Left lung (tissue), 10 donors: ENCODE measurements around the gene XPNPEP3. TPM values are rescaled to one million over a fixed set of nuclear protein-coding genes. Genes with fewer than 3 reads are reported as not detected.
A peak's percentile ranks its signal among the peaks of the same experiment; 100 is the strongest.

ENCODE experiments used
- ATAC-seq: fragments of 200-7000 bp; cut with Tn5 transposase; one replicate; pipeline ENCODE4 v1.9.1; 2020; ENCODE audit warnings: moderate library complexity
- DNase-seq, 4 donors: peaks; one replicate each; pipeline ENCODE4 v3.0.0-alpha.2; 2013 to 2020
- H3K27ac ChIP-seq, 2 donors: fragments of 200-600 bp; sonication (generic) in 1 of 2; one replicate each; pipeline versions ENCODE4 v1.5.0 to v1.8.0; 2020 to 2021
- H3K27me3 ChIP-seq, 2 donors: fragments of 200-600 bp; sonication (generic) in 1 of 2; one replicate each; pipeline versions ENCODE4 v1.5.0 to v1.8.0; 2020 to 2021
- H3K36me3 ChIP-seq, 2 donors: fragments of 200-600 bp; sonication (generic) in 1 of 2; one replicate each; pipeline versions ENCODE4 v1.5.0 to v1.8.0; 2020 to 2021
- H3K4me1 ChIP-seq, 2 donors: fragments of 200-600 bp; one replicate each; pipeline ENCODE4 v1.8.0; 2021
- H3K4me3 ChIP-seq, 2 donors: fragments of 200-600 bp; sonication (generic) in 1 of 2; one replicate each; pipeline versions ENCODE4 v1.5.0 to v1.8.0; 2020 to 2021; ENCODE audit warnings: mild to moderate bottlenecking in 1 of 2
- H3K9me3 ChIP-seq, 2 donors: fragments of 200-600 bp; sonication (generic) in 1 of 2; one replicate each; pipeline versions ENCODE4 v1.5.0 to v1.8.0; 2020 to 2021
- CTCF ChIP-seq, 2 donors: fragments of 200-600 bp; sonication (generic) in 1 of 2; IDR thresholded peaks; one replicate each; pipeline versions ENCODE4 v1.5.0 to v1.8.0; 2021; ENCODE audit warnings: antibody characterized with exemption in 2 of 2
- intact Hi-C, 2 donors: fragments of 100-400 bp; cut with DNase I; formaldehyde crosslinking; loops; one replicate each; pipeline versions ENCODE4 v1.11.2 to v1.14.2; 2022
- polyA plus RNA-seq, 6 donors: library from polyadenylated mRNA; unstranded; fragments of 120-200 nt; gene quantifications; one replicate each; pipeline ENCODE4 v1.2.1, GENCODE V29; 2013; ENCODE audit not compliant: insufficient read length in 6 of 6
- total RNA-seq, 2 donors: library from RNA; stranded (reverse); fragmentation: NEBNext Ultra II Directional; extraction: Animal tissue kit (Norgen Biotek cat#: 25700); gene quantifications; one replicate each; pipeline ENCODE4 v1.2.1, GENCODE V29; 2021
- donor health status: DM: no; HTN: yes; CAD: no.
- donor health status: DM: no; HTN: no; CAD: no.

XPNPEP3 gene
- total and polyA plus RNA-seq, 8 donors, result 12.1 to 25.6 (median 21.9) TPM

- Histone ChIP-seq H3K4me3 (no peak overlapping the region), H3K36me3 (peaks cover 0 to 16% of the 10 kb centered on the region in 2 donors), H3K27me3 (no peaks in the 10 kb centered on the region), H3K27ac (no peak overlapping the region), H3K4me1 (no peaks in the 10 kb centered on the region), H3K9me3 (no peaks in the 10 kb centered on the region)
- no peak for TF ChIP-seq CTCF (IDR thresholded peaks at IDR 0.05)
- no peak for ATAC-seq
- intact Hi-C loops, result no loop called here
- no peak for DNase-seq
These were observed 20.0 kb downstream of the XPNPEP3 start for GRCh38 chr22:40876907-40877306.

- no peak for TF ChIP-seq CTCF (IDR thresholded peaks at IDR 0.05)
- DNase-seq, result peak in 1 of 4 donors; percentile 28
These were observed 20.5 kb downstream of the XPNPEP3 start for GRCh38 chr22:40877488-40877887.

DNA sequence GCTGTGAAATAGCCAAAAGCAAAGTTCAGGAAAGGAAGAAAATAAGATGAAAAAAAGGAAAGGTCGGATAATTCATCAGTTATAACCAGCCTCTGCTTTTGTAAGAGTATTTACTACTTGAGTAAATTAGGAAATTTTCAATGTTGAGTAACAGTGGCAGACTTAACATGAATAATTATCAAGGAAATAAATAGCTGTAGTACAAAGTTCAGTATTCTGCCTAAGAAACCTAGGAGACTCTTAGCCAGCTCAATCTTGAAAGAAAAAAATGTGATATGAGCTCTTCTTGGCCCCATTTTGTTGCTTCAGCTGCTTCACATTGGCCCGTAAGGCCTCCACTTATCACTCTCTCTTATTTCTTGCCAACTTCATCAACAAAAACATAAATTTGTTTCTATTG lies 22.0 kb downstream of the XPNPEP3 start:
- no peak for ATAC-seq
- intact Hi-C loops, result no loop called here
- H3K27me3 ChIP-seq, result no peaks in the 10 kb centered on the region
- TF ChIP-seq CTCF (IDR thresholded peaks at IDR 0.05), result no peak
- H3K36me3 ChIP-seq, result peaks cover 0 to 29% of the 10 kb centered on the region in 2 donors
- H3K9me3 ChIP-seq, result no peaks in the 10 kb centered on the region
- no peak overlapping the region for H3K27ac ChIP-seq
- DNase-seq, result no peak
- no peak overlapping the region for H3K4me3 ChIP-seq
- no peaks in the 10 kb centered on the region for H3K4me1 ChIP-seq

More at GRCh38 chr22:40877488-40877887, 20.5 kb downstream of the XPNPEP3 start:
- intact Hi-C loops, result no loop called here
- H3K4me3 ChIP-seq, result no peak overlapping the region
- ATAC-seq, result no peak
- no peaks in the 10 kb centered on the region for H3K4me1 ChIP-seq
- H3K27ac ChIP-seq, result no peak overlapping the region
- H3K27me3 ChIP-seq, result no peaks in the 10 kb centered on the region
- H3K36me3 ChIP-seq, result peaks cover 0 to 18% of the 10 kb centered on the region in 2 donors
- H3K9me3 ChIP-seq, result no peaks in the 10 kb centered on the region

- no peak for DNase-seq
- no peak overlapping the region for H3K27ac ChIP-seq
These were observed 32.2 kb downstream of the XPNPEP3 start for GRCh38 chr22:40889116-40889515.

GRCh38 chr22:40890881-40891280 lies 33.9 kb downstream of the XPNPEP3 start:
- Histone ChIP-seq H3K27me3 (no peaks in the 10 kb centered on the region), H3K36me3 (peaks cover 0 to 61% of the 10 kb centered on the region in 2 donors), H3K9me3 (no peaks in the 10 kb centered on the region), H3K27ac (no peak overlapping the region), H3K4me3 (no peak overlapping the region), H3K4me1 (no peaks in the 10 kb centered on the region)
- ATAC-seq (no peak), DNase-seq (no peak)
- intact Hi-C loops, result no loop called here
- TF ChIP-seq CTCF (IDR thresholded peaks at IDR 0.05), result no peak

More at GRCh38 chr22:40889116-40889515, 32.2 kb downstream of the XPNPEP3 start:
- no peaks in the 10 kb centered on the region for H3K9me3 ChIP-seq
- no peaks in the 10 kb centered on the region for H3K4me1 ChIP-seq
- no peak for TF ChIP-seq CTCF (IDR thresholded peaks at IDR 0.05)
- H3K4me3 ChIP-seq, result no peak overlapping the region
- intact Hi-C loops, result no loop called here
- ATAC-seq, result no peak
- peaks cover 0 to 69% of the 10 kb centered on the region in 2 donors for H3K36me3 ChIP-seq
- no peaks in the 10 kb centered on the region for H3K27me3 ChIP-seq
